NB4 (cell line): Measurements from ENCODE around the gene CCDC181.

Experiments used
- CTCF ChIP-seq: IDR thresholded peaks from one replicate; pipeline ENCODE4 v1.5.1; 2012; ENCODE audit warnings: low read depth, low read length
- MAX ChIP-seq: IDR thresholded peaks from 2 replicates; pipeline ENCODE4 v1.6.1; 2011; ENCODE audit warnings: low read depth, low read length
- MYC ChIP-seq: IDR thresholded peaks from 2 replicates; pipeline ENCODE4 v1.6.1; 2011; ENCODE audit warnings: low read depth, low read length
- POLR2A ChIP-seq: IDR thresholded peaks from 2 replicates; pipeline ENCODE4 v1.6.1; 2011; ENCODE audit warnings: mild to moderate bottlenecking; ENCODE audit not compliant: insufficient read length; ENCODE audit errors: extremely low read depth

GRCh38 chr1:169371404-169371803 lies 55.9 kb downstream of the CCDC181 start:
- TF ChIP-seq MAX (no peak), CTCF (no peak), POLR2A (no peak), MYC (no peak)
